AG09319 (cell line): ENCODE results near the gene METTL27.
"Not testable (repeated sequence)": the region's sequence is repeated elsewhere in the genome, so short reads cannot be mapped to it uniquely, and the experiment has no call there.

ENCODE experiments used
- DNase-seq: peaks from one replicate; pipeline ENCODE4 v3.0.0-alpha.2; 2010; ENCODE audit warnings: low read depth; ENCODE audit errors: extremely low read depth
- TF ChIP-seq, protein P1 (sequence below): IDR thresholded peaks from 2 replicates; pipeline ENCODE4 v1.5.1; 2011; ENCODE audit warnings: low read depth, mild to moderate bottlenecking, inconsistent platforms, low read length, moderate library complexity

METTL27 gene

DNA sequence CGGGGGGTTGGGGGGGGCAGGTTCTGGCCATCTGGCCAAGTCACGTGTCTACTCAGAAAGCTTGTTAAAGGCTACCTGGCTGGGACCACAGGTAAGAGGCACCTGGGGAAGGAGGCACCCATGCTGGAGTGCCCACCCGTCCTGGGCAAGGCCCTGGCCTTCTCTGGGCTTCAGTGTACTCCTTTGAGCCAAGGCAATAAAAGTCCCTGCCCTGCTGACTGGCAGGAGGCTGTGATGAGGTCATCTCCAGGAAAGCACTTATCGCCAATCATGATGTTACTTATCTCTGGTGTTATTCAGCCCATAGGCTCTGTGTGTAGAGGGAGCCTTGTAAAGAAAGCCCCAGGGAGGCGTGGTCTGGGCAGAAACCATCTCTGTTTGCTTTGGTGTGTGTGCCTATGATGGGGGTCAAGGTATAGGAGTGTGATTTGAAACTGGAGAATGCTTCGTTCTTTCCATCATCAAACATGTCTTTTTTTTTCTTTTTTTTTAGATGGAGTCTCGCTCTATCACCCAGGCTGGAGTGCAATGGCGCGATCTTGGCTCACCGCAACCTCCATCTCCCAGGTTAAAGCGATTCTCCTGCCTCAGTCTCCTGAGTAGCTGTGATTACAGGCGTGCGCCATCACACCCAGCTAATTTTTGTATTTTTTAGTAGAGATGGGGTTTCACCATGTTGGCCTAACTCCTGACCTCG lies 14.1 kb downstream of the METTL27 start:
- TF ChIP-seq, protein P1, sequence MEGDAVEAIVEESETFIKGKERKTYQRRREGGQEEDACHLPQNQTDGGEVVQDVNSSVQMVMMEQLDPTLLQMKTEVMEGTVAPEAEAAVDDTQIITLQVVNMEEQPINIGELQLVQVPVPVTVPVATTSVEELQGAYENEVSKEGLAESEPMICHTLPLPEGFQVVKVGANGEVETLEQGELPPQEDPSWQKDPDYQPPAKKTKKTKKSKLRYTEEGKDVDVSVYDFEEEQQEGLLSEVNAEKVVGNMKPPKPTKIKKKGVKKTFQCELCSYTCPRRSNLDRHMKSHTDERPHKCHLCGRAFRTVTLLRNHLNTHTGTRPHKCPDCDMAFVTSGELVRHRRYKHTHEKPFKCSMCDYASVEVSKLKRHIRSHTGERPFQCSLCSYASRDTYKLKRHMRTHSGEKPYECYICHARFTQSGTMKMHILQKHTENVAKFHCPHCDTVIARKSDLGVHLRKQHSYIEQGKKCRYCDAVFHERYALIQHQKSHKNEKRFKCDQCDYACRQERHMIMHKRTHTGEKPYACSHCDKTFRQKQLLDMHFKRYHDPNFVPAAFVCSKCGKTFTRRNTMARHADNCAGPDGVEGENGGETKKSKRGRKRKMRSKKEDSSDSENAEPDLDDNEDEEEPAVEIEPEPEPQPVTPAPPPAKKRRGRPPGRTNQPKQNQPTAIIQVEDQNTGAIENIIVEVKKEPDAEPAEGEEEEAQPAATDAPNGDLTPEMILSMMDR = no peak
- no peak for DNase-seq

DNA sequence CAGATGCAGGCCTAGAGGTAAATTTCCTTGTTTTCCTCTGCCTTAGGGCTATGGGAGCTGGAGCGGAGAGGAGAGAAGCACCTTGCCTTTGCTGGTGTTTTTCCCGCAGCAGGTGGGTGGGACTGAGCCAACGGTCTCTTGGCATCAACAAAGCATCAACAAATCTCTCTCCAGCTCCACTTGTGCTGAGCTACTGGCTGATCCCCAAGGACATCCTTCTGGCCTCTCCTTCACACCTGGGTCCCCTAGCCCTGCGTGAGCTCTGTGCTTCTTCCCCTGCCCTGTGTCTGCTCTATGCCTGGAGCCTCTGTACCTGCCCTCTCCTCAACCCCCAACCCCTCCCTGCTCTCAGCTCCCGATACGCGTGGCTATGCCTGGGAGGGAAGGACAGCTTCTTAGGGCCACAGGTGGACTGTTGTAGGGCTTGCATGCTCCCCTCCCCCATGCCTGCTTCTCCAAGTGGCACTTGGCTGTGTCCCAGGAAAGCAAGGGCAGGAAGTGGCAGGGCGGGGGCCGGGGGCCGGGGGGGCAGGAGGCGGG lies 14.7 kb downstream of the METTL27 start:
- DNase-seq = no peak
- TF ChIP-seq, protein P1 = no peak

DNA sequence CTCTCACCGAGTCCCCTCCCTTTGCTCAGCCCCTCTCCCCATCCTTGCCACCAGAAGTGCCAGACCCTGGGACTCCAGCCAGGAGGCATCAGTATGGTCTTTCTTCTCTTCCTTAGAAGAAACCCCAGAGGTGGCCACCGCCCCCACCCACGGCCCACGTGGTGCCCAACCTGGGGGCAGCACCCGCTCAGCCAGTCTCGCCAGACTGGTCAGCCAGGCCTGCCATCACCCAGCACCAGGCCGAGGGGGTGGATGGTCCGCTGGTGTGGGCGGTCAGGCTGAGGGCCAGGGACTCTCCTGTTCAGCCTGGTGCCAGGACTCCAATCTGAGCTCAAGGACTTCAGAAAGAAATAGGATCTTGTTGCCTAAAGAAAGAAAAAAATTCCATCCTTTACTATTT lies 17.3 kb downstream of the METTL27 start:
- TF ChIP-seq, protein P1 = no peak
- DNase-seq = no peak

DNA sequence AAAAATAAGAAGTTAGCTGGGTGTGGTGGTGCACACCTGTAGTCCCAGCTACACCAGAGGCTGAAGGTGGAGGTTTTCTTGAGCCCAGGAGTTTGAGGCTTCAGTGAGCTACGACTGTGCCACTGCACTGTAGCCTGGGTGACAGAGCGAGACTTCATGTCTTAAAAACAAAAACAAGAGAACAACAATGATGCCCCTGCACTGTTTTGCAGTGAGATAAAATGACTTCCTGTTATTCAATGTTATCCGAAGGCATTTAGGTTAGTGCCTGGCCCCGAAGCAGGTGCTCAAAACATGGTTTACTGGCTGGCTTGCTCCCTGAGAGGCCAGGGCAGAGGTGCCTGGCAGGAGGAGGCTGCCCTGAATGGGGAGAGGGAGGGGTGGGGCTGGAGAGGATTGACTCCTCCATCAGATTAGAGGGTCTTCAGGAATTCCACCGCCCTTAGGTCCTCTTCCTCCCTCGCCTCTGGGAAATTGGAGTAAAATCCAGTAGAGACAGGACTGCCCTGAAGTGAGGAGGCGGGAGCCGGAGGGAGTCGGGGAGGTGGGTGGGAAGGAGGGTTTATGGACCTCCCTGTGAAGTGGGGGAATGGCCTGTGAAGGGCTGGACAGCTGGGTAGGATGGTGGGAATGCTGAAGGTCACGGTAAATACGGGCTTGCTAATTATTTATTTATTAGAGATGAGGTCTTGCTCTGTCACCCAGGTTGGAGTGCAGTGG lies 18.3 kb downstream of the METTL27 start:
- DNase-seq = no peak
- TF ChIP-seq, protein P1 = no peak

DNA sequence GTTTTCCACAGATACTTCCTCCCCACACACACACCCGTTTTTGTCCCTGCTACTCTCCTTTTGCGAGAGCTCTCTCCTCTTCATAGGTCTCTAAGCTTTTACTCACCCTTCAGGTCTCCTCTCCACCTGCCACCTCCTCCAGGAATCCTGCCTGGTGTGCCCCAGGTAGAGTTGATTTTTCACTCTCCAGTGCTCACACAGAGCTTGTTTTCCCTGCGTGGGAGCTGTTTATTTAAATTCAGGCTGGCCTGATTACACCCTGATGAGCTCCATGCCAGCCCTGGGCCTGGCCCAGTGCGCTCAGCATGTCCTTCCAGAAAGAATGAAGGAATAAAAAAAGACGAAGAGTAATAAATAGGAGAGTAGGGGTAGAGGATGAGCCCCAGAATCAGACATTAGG lies 19.1 kb downstream of the METTL27 start:
- no peak for DNase-seq
- TF ChIP-seq, protein P1 = no peak

DNA sequence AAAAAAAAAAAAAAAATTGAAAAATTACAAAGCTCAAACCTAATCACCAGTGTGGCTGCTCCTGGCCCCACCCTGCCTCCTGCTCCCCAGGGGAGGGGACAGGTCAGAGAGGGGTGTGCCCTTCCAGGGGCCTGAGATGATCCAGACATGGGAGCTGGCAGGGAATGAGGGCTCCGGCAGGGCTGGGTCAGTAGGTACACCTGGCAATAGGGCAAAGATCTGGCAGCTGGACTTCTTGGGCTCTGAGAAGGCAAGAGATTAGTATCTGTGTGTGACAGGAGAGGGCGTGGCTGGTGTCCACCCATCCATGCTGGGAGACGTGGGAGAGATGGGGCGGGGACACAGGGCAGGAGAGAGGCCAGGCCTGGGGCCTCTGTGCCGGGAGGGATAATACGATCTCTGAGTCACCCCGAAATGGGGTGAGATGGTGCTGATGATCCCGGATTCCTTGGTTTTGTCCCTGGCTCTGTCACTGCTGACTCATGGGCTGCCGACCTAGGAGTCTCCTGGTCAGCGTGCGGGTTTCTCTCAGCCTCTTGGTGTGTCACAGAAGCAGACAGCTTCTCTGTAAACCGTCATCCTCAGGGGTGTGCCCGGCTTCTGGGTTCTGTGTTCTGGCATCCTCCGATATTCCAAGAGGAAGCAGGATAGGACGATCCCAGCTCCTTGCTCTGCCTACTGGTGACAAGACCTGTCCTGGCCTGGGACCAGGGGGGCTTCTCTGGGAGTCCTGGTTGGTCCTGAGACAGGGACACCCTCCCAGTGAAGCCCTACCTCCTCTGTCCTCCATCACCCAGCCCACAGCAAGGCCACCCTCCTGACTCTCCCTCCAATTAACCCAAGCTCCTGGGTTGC lies 19.8 kb downstream of the METTL27 start:
- DNase-seq = peak; percentile 67
- TF ChIP-seq, protein P1 = no peak

DNA sequence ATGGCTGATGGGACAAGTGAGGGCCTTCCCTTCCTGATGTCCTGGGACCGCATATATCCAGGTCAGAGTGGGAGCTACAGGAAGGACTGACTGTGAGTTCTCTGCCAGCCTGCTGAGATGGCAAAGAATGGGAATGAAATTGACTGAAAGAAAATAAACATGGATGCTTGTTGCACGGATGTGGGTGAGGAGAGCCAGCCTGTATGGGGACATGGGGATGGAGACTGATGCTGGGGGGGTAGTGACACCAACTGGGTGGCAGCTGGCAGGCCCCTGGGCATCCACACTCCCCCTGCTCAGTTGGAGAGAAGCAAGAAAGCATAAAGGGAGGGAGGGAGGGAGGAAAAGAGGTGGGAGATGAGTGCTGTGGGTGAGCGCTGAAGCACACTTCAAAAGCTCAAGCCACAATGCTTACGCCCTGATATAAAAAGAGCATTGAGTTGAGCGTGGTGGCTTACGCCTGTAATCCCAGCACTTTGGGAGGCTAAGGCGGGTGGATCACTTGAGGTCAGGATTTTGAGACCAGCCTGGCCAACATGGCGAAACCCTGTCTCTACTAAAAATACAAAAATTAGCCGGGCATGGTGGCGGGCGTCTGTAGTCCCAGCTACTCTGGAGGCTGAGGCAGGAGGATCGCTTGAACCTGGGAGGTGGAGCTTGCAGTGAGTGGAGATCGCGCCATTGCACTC lies 20.6 kb downstream of the METTL27 start:
- not testable (repeated sequence) for DNase-seq
